ENCODE results near the gene CFAP65.

Gene CFAP65

GRCh38 chr2:219009294-219009693, 32.0 kb downstream of the CFAP65 start:
- no peak for DNase-seq
- no peak overlapping the region for H3K27ac ChIP-seq
- H3K4me3 ChIP-seq (ENCODE audit: low read depth, low read length), result no peak overlapping the region
- no peaks in the 10 kb centered on the region for H3K36me3 ChIP-seq
- H3K27me3 ChIP-seq (ENCODE audit: insufficient read depth, low read depth, severe bottlenecking), result no peaks in the 10 kb centered on the region
- TF ChIP-seq CTCF (IDR thresholded peaks at IDR 0.05; ENCODE audit: low read depth, low read length), result no peak
- H3K9me3 ChIP-seq (ENCODE audit: severe bottlenecking), result peaks cover 7% of the 10 kb centered on the region

GRCh38 chr2:219003979-219004378, 37.3 kb downstream of the CFAP65 start:
- Histone ChIP-seq H3K4me3 (ENCODE audit: low read depth, low read length) (no peak overlapping the region), H3K9me3 (ENCODE audit: severe bottlenecking) (no peaks in the 10 kb centered on the region), H3K36me3 (no peaks in the 10 kb centered on the region), H3K27ac (no peak overlapping the region), H3K27me3 (ENCODE audit: insufficient read depth, low read depth, severe bottlenecking) (no peaks in the 10 kb centered on the region)
- TF ChIP-seq CTCF (IDR thresholded peaks at IDR 0.05; ENCODE audit: low read depth, low read length), result no peak
- DNase-seq, result no peak

GRCh38 chr2:219003267-219003634, 38.1 kb downstream of the CFAP65 start:
- no peak for DNase-seq
- H3K27me3 ChIP-seq (ENCODE audit: insufficient read depth, low read depth, severe bottlenecking), result no peaks in the 10 kb centered on the region
- no peak overlapping the region for H3K27ac ChIP-seq
- H3K36me3 ChIP-seq, result no peaks in the 10 kb centered on the region
- no peaks in the 10 kb centered on the region for H3K9me3 ChIP-seq (ENCODE audit: severe bottlenecking)
- H3K4me3 ChIP-seq (ENCODE audit: low read depth, low read length), result no peak overlapping the region
- no peak; the same call in 1 of the 2 replicates for TF ChIP-seq CTCF (IDR thresholded peaks at IDR 0.05; ENCODE audit: low read depth, low read length)

- Histone ChIP-seq H3K4me3 (ENCODE audit: low read depth, low read length) (peak overlapping the region; percentile 38), H3K9me3 (ENCODE audit: severe bottlenecking) (no peaks in the 10 kb centered on the region), H3K36me3 (no peaks in the 10 kb centered on the region), H3K27me3 (ENCODE audit: insufficient read depth, low read depth, severe bottlenecking) (no peaks in the 10 kb centered on the region), H3K27ac (peak overlapping the region; percentile 99)
- peak; percentile 88 for TF ChIP-seq CTCF (IDR thresholded peaks at IDR 0.05; ENCODE audit: low read depth, low read length)
- DNase-seq, result peak; percentile 75
These were observed 38.7 kb downstream of the CFAP65 start for GRCh38 chr2:219002395-219003266.

GRCh38 chr2:219001577-219002394, 39.5 kb downstream of the CFAP65 start:
- no peaks in the 10 kb centered on the region for H3K9me3 ChIP-seq (ENCODE audit: severe bottlenecking)
- H3K27ac ChIP-seq, result peak overlapping the region; percentile 99
- H3K36me3 ChIP-seq, result no peaks in the 10 kb centered on the region
- no peak for TF ChIP-seq CTCF (IDR thresholded peaks at IDR 0.05; ENCODE audit: low read depth, low read length)
- peak; percentile 96 for DNase-seq
- H3K27me3 ChIP-seq (ENCODE audit: insufficient read depth, low read depth, severe bottlenecking), result no peaks in the 10 kb centered on the region
- H3K4me3 ChIP-seq (ENCODE audit: low read depth, low read length), result peak overlapping the region; percentile 38

All from WERI-Rb-1 (cell line).